Body of pancreas (tissue), 4 donors: Measurements from ENCODE around the gene APOL2.

Experiments
- CTCF ChIP-seq, 7 experiments: fragments of 450-650 bp in 4 of 7; fragments of 200-600 bp in 3 of 7; sonication (generic) in 3 of 7; IDR thresholded peaks; one replicate each; pipeline ENCODE4 v1.5.1; 2016 to 2019; ENCODE audit warnings: antibody characterized with exemption in 7 of 7
- POLR2A ChIP-seq, 3 donors: fragments of 450-650 bp; IDR thresholded peaks; one replicate each; pipeline ENCODE4 v1.6.1; 2016; ENCODE audit warnings: antibody characterized with exemption in 3 of 3, mild to moderate bottlenecking in 2 of 3

DNA sequence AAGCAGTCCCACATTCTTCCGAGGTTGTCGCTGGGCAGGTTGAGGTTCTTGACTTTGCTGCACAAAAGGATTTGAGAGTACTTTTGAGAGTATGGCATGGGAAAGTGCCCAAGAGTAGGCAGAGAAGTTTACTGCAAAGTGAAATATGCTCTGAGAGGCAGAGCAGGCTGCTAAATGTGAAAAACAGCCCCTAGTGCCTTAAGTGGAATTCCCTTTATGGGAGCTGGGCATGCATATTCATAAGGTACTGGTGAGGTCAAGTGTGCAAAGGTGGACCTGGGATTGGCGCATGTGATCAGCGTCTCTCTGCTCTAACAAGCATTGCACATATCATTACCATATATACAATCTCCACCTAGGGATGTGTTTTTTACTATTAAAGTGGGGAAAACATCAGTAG lies 25.7 kb downstream of the APOL2 start:
- TF ChIP-seq CTCF (IDR thresholded peaks at IDR 0.05) (no peak), POLR2A (IDR thresholded peaks at IDR 0.05) (no peak)
